Esophagus squamous epithelium (tissue), 4 donors: Measurements from ENCODE around the gene SERGEF.

Experiments used
- POLR2A ChIP-seq, 4 donors: fragments of 450-650 bp; IDR thresholded peaks; one replicate each; pipeline ENCODE4 v1.6.1; 2017; ENCODE audit warnings: antibody characterized with exemption in 4 of 4, mild to moderate bottlenecking in 4 of 4, moderate library complexity in 3 of 4
- TF ChIP-seq, protein P1 (sequence below), 6 experiments: fragments of 450-650 bp in 4 of 6; fragments of 200-600 bp in 2 of 6; sonication (generic) in 2 of 6; IDR thresholded peaks; one replicate each; pipeline ENCODE4 v1.5.1; 2016 to 2019; ENCODE audit warnings: antibody characterized with exemption in 6 of 6, mild to moderate bottlenecking in 4 of 6, moderate library complexity in 4 of 6

- TF ChIP-seq, protein P1, sequence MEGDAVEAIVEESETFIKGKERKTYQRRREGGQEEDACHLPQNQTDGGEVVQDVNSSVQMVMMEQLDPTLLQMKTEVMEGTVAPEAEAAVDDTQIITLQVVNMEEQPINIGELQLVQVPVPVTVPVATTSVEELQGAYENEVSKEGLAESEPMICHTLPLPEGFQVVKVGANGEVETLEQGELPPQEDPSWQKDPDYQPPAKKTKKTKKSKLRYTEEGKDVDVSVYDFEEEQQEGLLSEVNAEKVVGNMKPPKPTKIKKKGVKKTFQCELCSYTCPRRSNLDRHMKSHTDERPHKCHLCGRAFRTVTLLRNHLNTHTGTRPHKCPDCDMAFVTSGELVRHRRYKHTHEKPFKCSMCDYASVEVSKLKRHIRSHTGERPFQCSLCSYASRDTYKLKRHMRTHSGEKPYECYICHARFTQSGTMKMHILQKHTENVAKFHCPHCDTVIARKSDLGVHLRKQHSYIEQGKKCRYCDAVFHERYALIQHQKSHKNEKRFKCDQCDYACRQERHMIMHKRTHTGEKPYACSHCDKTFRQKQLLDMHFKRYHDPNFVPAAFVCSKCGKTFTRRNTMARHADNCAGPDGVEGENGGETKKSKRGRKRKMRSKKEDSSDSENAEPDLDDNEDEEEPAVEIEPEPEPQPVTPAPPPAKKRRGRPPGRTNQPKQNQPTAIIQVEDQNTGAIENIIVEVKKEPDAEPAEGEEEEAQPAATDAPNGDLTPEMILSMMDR (IDR thresholded peaks at IDR 0.05): peak; percentile 27 to 80 (median 57)
- TF ChIP-seq POLR2A (IDR thresholded peaks at IDR 0.05): no peak
These were observed 34.1 kb downstream of the SERGEF start for GRCh38 chr11:17978553-17979287.
